Liver (tissue), 9 donors: ENCODE data around the gene IRAK1BP1. TPM values are rescaled to one million over a fixed set of nuclear protein-coding genes. Genes with fewer than 3 reads are reported as not detected.

ENCODE experiments used
- DNase-seq: peaks from one replicate; pipeline ENCODE4 v3.0.0-alpha.2; 2017; ENCODE audit warnings: low spot score
- H3K27ac ChIP-seq, 2 donors: one replicate each; pipeline ENCODE4 v1.7.0; 2013; ENCODE audit warnings: inconsistent platforms in 2 of 2, low read length in 2 of 2, control low read depth in 1 of 2, low read depth in 1 of 2, mild to moderate bottlenecking in 1 of 2
- H3K27me3 ChIP-seq, 4 donors: one replicate each; pipeline versions ENCODE4 v1.6.1 to v1.7.0; 2013; ENCODE audit warnings: low read length in 3 of 4, inconsistent platforms in 1 of 4, mild to moderate bottlenecking in 1 of 4, moderate library complexity in 1 of 4; ENCODE audit not compliant: control insufficient read depth in 4 of 4, insufficient read depth in 4 of 4
- H3K36me3 ChIP-seq, 4 donors: one replicate each; pipeline versions ENCODE4 v1.6.1 to v1.7.0; 2013; ENCODE audit warnings: low read length in 3 of 4, mild to moderate bottlenecking in 3 of 4, low read depth in 1 of 4, moderate library complexity in 1 of 4; ENCODE audit not compliant: control insufficient read depth in 4 of 4, insufficient read depth in 3 of 4
- H3K4me1 ChIP-seq, 4 donors: one replicate each; pipeline versions ENCODE4 v1.6.1 to v1.7.0; 2013; ENCODE audit warnings: low read length in 3 of 4, mild to moderate bottlenecking in 3 of 4, moderate library complexity in 1 of 4; ENCODE audit not compliant: control insufficient read depth in 4 of 4, insufficient read depth in 4 of 4
- H3K4me3 ChIP-seq, 3 donors: one replicate each; pipeline versions ENCODE4 v1.6.1 to v1.7.0; 2013; ENCODE audit warnings: low read length in 3 of 3, control low read depth in 1 of 3, low read depth in 1 of 3, mild to moderate bottlenecking in 1 of 3
- H3K9ac ChIP-seq, 2 donors: one replicate each; pipeline ENCODE4 v1.7.0; 2013; ENCODE audit warnings: low read length in 2 of 2, mild to moderate bottlenecking in 2 of 2, moderate library complexity in 2 of 2, control low read depth in 1 of 2, low read depth in 1 of 2
- H3K9me3 ChIP-seq, 4 donors: one replicate each; pipeline versions ENCODE4 v1.6.1 to v1.7.0; 2013; ENCODE audit warnings: low read length in 3 of 4; ENCODE audit not compliant: control insufficient read depth in 4 of 4
- CTCF ChIP-seq: fragments of 150-350 bp; IDR thresholded peaks from 2 replicates; pipeline ENCODE4 v1.5.1; 2017; ENCODE audit warnings: improper control_type of control experiment, low read depth, low read length; ENCODE audit not compliant: missing input control
- EGR1 ChIP-seq, 2 donors: IDR thresholded peaks; 2 replicates each; pipeline ENCODE4 v1.6.1; 2016 to 2018; ENCODE audit warnings: antibody characterized with exemption in 2 of 2, low read depth in 2 of 2
- FOXA1 ChIP-seq: IDR thresholded peaks from 2 replicates; pipeline ENCODE4 v1.6.1; 2016; ENCODE audit warnings: antibody characterized with exemption
- FOXA2 ChIP-seq: IDR thresholded peaks from 2 replicates; pipeline ENCODE4 v1.6.1; 2016; ENCODE audit warnings: antibody characterized with exemption
- GABPA ChIP-seq, 2 donors: IDR thresholded peaks in 1 of 2; conservative IDR thresholded peaks in 1 of 2; 2 replicates each; pipeline ENCODE4 v1.6.1; 2016; ENCODE audit warnings: antibody characterized with exemption in 2 of 2, mild to moderate bottlenecking in 1 of 2, moderate library complexity in 1 of 2
- HNF4A ChIP-seq, 2 donors: conservative IDR thresholded peaks; 2 replicates each; pipeline ENCODE4 v1.6.1; 2016; ENCODE audit warnings: antibody characterized with exemption in 2 of 2, mild to moderate bottlenecking in 2 of 2
- HNF4G ChIP-seq: IDR thresholded peaks from 2 replicates; pipeline ENCODE4 v1.6.1; 2016; ENCODE audit warnings: antibody characterized with exemption
- JUND ChIP-seq, 2 donors: IDR thresholded peaks; 2 replicates each; pipeline ENCODE4 v1.6.1; 2016; ENCODE audit warnings: antibody characterized with exemption in 2 of 2
- MAX ChIP-seq: IDR thresholded peaks from 2 replicates; pipeline ENCODE4 v1.6.1; 2016; ENCODE audit warnings: antibody characterized with exemption
- RXRA ChIP-seq, 2 donors: IDR thresholded peaks; 2 replicates each; pipeline ENCODE4 v1.6.1; 2017 to 2018; ENCODE audit warnings: antibody characterized with exemption in 2 of 2, mild to moderate bottlenecking in 1 of 2
- SP1 ChIP-seq: IDR thresholded peaks from 2 replicates; pipeline ENCODE4 v1.6.1; 2018; ENCODE audit warnings: antibody characterized with exemption, mild to moderate bottlenecking
- TAF1 ChIP-seq: conservative IDR thresholded peaks from 2 replicates; pipeline ENCODE4 v1.6.1; 2016; ENCODE audit warnings: antibody characterized with exemption, mild to moderate bottlenecking
- YY1 ChIP-seq: IDR thresholded peaks from 2 replicates; pipeline ENCODE4 v1.6.1; 2016; ENCODE audit warnings: antibody characterized with exemption, mild to moderate bottlenecking
- ZBTB33 ChIP-seq: IDR thresholded peaks from 2 replicates; pipeline ENCODE4 v1.6.1; 2016; ENCODE audit warnings: antibody characterized with exemption
- WGBS: extraction: QIAGEN DNeasy Blood & Tissue Kit; methylation state at CpG from one replicate; pipeline ENCODE4 v1.1.7; 2013; 5-methylcytosine and 5-hydroxymethylcytosine counted together
- polyA plus RNA-seq, 2 donors: library from polyadenylated mRNA; stranded (reverse) in 1 of 2; unstranded in 1 of 2; fragments of 200-250 nt in 1 of 2; fragments of >200 nt in 1 of 2; fragmentation: Nextera tagmentation in 1 of 2; extraction: Ambion mirVana in 1 of 2; gene quantifications; one replicate each; pipeline versions ENCODE4 v1.2.1 to v1.2.3, GENCODE V29; 2013 to 2015
- total RNA-seq, 2 donors: library from RNA; depleted of rRNA; stranded (reverse); fragments of >200 nt; gene quantifications; one replicate each; pipeline ENCODE4 v1.2.3, GENCODE V29; 2014
- TF ChIP-seq, protein P1 (sequence below): IDR thresholded peaks from 2 replicates; pipeline ENCODE4 v1.6.1; 2016; ENCODE audit warnings: antibody characterized with exemption
- TF ChIP-seq, protein P2 (sequence below): IDR thresholded peaks from 2 replicates; pipeline ENCODE4 v1.6.1; 2016; ENCODE audit warnings: antibody characterized with exemption, mild to moderate bottlenecking
- donor health status: healthy.
- donor health status: healthy.
- donor health status: healthy.
- donor health status: healthy.
- donor health status: healthy.

The IRAK1BP1 gene
- total and polyA plus RNA-seq, 4 donors = 0.46 to 2.2 (median 0.77) TPM

DNA sequence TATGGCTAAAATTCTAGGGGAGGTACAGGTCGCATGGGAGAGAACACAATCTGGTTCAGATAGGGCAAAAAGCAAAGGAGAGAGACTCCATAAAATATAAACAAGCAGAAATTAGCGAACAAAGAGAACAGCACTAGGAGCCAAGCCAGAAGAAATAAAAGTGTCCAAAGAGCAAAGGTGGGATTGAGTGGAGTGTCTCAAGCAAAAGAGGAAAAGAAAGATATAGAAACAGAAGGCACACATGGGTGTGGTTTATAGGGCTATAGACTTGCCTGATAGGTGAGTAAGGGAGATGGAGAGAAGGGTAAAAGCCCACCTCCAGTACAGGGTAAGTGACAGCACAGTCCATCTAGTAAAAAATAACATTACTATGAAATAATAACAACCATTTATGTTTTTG is 36.5 kb upstream of the IRAK1BP1 start (continued):
- TF ChIP-seq, protein P1, sequence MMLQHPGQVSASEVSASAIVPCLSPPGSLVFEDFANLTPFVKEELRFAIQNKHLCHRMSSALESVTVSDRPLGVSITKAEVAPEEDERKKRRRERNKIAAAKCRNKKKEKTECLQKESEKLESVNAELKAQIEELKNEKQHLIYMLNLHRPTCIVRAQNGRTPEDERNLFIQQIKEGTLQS = no peak
- no peak for TF ChIP-seq FOXA2

DNA sequence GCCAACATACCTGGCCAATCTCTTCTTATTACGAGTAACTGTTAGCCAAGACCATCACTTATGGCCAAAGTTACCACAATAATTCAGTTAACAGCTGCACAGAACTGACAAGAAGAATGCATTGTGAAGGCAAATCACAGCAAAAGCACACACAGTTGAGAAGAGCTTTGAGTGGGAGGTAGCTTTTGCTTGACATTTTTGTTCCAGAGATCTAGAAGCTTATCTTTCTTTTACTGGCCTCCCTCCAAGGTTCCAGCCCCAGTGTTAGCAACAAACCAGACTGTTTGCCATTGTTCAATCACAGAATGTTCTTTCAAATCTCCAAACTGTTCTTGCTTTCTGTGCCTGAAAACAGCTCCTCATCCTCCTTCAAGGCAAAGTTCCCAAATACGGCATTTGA is 35.9 kb upstream of the IRAK1BP1 start:
- TF ChIP-seq HNF4G (no peak), RXRA (IDR thresholded peaks at IDR 0.05) (no peak), YY1 (no peak), CTCF (no peak), MAX (no peak), FOXA2 (no peak), JUND (IDR thresholded peaks at IDR 0.05) (no peak), GABPA (IDR thresholded peaks at IDR 0.05 in 1 of 2, conservative IDR thresholded peaks at IDR 0.05 in 1 of 2) (no peak), SP1 (no peak), ZBTB33 (no peak), TAF1 (no peak), EGR1 (IDR thresholded peaks at IDR 0.05; ENCODE audit: low read depth in 2 of 2) (no peak), HNF4A (conservative IDR thresholded peaks at IDR 0.05) (no peak), FOXA1 (no peak)
- TF ChIP-seq, protein P2, sequence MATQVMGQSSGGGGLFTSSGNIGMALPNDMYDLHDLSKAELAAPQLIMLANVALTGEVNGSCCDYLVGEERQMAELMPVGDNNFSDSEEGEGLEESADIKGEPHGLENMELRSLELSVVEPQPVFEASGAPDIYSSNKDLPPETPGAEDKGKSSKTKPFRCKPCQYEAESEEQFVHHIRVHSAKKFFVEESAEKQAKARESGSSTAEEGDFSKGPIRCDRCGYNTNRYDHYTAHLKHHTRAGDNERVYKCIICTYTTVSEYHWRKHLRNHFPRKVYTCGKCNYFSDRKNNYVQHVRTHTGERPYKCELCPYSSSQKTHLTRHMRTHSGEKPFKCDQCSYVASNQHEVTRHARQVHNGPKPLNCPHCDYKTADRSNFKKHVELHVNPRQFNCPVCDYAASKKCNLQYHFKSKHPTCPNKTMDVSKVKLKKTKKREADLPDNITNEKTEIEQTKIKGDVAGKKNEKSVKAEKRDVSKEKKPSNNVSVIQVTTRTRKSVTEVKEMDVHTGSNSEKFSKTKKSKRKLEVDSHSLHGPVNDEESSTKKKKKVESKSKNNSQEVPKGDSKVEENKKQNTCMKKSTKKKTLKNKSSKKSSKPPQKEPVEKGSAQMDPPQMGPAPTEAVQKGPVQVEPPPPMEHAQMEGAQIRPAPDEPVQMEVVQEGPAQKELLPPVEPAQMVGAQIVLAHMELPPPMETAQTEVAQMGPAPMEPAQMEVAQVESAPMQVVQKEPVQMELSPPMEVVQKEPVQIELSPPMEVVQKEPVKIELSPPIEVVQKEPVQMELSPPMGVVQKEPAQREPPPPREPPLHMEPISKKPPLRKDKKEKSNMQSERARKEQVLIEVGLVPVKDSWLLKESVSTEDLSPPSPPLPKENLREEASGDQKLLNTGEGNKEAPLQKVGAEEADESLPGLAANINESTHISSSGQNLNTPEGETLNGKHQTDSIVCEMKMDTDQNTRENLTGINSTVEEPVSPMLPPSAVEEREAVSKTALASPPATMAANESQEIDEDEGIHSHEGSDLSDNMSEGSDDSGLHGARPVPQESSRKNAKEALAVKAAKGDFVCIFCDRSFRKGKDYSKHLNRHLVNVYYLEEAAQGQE = no peak
- Histone ChIP-seq H3K27me3 (no peaks in the 10 kb centered on the region), H3K36me3 (no peaks in the 10 kb centered on the region), H3K27ac (no peak overlapping the region), H3K9ac (no peak overlapping the region), H3K4me3 (no peak overlapping the region), H3K4me1 (peaks cover 0 to 1% (median 0%) of the 10 kb centered on the region in 4 donors), H3K9me3 (no peaks in the 10 kb centered on the region)
- no peak for DNase-seq
- 48% methylated on average over 2 of the region's 2 CpGs for WGBS
